Esophagus squamous epithelium (tissue), 4 donors: ENCODE measurements around the gene ARID1A.

Source experiments
- CTCF ChIP-seq, 6 experiments: fragments of 450-650 bp in 4 of 6; fragments of 200-600 bp in 2 of 6; sonication (generic) in 2 of 6; IDR thresholded peaks; one replicate each; pipeline ENCODE4 v1.5.1; 2016 to 2019; ENCODE audit warnings: antibody characterized with exemption in 6 of 6, mild to moderate bottlenecking in 4 of 6, moderate library complexity in 4 of 6
- POLR2A ChIP-seq, 4 donors: fragments of 450-650 bp; IDR thresholded peaks; one replicate each; pipeline ENCODE4 v1.6.1; 2017; ENCODE audit warnings: antibody characterized with exemption in 4 of 4, mild to moderate bottlenecking in 4 of 4, moderate library complexity in 3 of 4

- TF ChIP-seq CTCF (IDR thresholded peaks at IDR 0.05) = no peak
- no peak for TF ChIP-seq POLR2A (IDR thresholded peaks at IDR 0.05)
Measured at GRCh38 chr1:26694638-26695355, 1.0 kb upstream of the ARID1A start.
